D721Med (cell line): Measurements from ENCODE around the gene ARHGAP28.
A peak's percentile ranks its signal among the peaks of the same experiment; 100 is the strongest.
"Not testable (repeated sequence)": the region's sequence is repeated elsewhere in the genome, so short reads cannot be mapped to it uniquely, and the experiment has no call there.

Source experiments
- DNase-seq: peaks from one replicate; pipeline ENCODE4 v3.0.0; 2011; ENCODE audit warnings: low spot score; ENCODE audit not compliant: insufficient read length
- FAIRE-seq: peaks from 2 replicates; lab custom pipeline; 2011; peaks lifted over from hg19 to GRCh38; lab: Jason Lieb, UNC
- TF ChIP-seq, protein P1 (sequence below): IDR thresholded peaks from 2 replicates; pipeline ENCODE4 v1.5.1; 2012; ENCODE audit warnings: mild to moderate bottlenecking, control low read depth; ENCODE audit not compliant: insufficient read depth; ENCODE audit errors: missing control alignments

The ARHGAP28 gene

DNA sequence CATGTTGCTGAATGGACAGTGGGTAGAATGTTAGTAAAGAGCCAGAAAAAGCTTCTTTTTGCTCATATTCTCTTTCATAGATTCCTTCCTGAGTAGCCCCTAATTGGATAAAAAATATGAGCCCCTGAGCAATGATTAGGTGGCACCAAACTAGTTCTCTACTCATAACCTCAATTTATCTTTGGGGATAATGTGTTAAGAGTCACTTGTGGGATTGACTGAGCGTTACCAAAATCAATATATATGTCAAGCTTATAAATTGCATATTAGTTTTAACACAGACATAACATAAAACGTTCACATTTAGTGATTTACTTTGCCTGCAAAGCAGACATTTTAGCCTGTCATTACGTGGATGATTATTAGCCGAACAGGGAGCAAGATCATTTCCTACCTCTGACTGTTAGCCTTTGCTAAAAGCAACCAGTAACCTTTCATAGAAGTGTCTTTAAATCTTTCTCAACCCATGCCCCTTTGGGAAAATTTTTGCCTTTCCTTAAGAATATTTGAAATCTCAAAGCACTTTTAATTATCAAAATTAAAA, 85.4 kb downstream of the ARHGAP28 start:
- no peak for FAIRE-seq
- TF ChIP-seq, protein P1, sequence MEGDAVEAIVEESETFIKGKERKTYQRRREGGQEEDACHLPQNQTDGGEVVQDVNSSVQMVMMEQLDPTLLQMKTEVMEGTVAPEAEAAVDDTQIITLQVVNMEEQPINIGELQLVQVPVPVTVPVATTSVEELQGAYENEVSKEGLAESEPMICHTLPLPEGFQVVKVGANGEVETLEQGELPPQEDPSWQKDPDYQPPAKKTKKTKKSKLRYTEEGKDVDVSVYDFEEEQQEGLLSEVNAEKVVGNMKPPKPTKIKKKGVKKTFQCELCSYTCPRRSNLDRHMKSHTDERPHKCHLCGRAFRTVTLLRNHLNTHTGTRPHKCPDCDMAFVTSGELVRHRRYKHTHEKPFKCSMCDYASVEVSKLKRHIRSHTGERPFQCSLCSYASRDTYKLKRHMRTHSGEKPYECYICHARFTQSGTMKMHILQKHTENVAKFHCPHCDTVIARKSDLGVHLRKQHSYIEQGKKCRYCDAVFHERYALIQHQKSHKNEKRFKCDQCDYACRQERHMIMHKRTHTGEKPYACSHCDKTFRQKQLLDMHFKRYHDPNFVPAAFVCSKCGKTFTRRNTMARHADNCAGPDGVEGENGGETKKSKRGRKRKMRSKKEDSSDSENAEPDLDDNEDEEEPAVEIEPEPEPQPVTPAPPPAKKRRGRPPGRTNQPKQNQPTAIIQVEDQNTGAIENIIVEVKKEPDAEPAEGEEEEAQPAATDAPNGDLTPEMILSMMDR, result no peak

DNA sequence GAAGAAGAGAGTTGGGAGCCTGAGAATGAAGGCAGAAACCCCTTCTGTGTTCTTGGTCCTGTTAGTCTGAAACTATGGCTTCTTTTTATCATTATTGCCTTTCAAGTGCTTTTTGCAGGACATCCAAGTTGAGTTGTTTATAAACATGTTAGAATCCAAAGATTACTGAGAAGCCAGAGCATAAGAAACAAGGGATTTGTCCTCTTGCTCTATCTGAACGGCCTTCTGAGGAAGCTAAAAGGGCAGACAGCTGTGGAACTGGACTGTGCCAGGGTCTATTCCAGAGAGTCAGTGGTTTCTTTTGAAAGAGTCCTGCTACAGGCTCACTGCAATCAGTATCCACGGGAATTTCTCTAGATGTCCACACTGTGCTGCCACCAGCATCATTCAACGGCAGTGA, 86.6 kb downstream of the ARHGAP28 start:
- no peak for FAIRE-seq
- DNase-seq, result no peak
- TF ChIP-seq, protein P1, result no peak

More for the DNA sequence above, 85.4 kb downstream of the ARHGAP28 start:
- DNase-seq, result no peak

DNA sequence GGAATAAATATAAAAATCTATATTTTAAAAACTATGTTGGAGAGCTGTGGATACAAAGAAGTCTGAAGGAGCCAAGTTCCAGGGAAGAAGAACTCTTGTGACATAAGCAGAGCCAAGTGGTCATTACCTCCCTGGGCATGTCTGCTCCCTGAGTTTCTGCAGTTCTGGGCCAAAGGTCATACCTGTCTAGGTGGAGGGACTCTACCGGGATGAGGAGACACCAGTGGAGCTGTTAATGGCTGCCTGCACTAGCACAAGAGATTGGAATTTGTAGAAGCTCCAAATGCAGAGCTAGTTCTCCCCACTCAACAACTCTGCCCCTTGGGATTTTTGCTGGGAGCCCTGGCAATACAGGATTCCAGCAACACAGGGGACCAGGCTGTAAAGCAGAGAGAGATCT, 89.8 kb downstream of the ARHGAP28 start:
- TF ChIP-seq, protein P1, result no peak
- FAIRE-seq (no peak), DNase-seq (no peak)

DNA sequence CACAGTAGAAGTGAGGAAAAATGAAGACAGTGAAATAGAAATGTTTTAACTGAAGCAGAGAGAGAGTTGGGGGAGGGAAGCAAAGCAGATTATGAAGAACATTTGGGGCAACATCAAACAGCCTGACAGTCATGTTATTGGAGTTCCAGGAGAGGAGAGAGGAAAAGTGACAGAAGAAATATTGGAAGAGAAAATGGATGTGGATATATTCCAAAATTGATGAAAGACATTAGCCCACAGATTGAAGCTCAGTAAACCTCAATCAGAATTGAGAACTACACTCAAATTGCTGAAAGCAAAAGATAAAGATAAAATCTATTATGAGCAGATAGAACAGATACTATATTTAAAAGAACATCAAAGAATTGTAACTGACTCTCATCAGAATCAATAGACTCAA, 90.8 kb downstream of the ARHGAP28 start:
- FAIRE-seq (no peak), DNase-seq (no peak)
- TF ChIP-seq, protein P1, result no peak

DNA sequence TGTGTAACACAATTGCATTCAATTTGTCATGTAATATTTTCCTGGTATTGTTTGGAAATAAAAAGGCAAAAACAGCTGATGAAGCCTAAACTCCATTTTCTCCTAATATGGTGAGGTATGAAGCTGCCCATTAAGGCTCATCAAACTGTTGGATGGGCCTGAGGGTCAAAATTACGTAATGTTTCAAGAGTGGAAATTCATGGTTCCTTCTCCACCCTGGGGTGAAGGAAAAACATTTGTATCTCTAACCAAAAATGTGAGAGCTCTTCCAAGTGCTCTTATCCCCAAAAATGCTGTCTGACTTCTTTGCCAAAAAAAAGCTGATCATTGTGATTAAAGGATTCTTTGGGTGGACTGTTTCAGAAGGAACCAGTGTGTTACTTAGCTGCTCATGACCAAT, 91.8 kb downstream of the ARHGAP28 start:
- FAIRE-seq (no peak), DNase-seq (no peak)
- TF ChIP-seq, protein P1, result no peak

DNA sequence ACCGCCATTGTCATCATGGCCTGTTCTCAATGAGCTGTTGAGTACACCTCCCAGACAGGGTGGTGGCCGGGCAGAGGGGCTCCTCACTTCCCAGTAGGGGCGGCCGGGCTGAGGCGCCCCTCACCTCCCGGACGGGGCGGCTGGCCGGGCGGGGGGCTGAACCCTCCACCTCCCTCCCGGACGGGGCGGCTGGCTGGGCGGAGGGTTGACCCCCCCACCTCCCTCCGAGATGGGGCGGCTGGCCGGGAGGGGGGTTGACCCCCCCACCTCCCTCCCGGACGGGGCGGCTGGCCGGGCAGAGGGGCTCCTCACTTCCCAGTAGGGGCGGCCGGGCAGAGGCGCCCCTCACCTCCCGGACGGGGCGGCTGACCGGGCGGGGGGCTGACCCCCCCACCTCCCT, 97.6 kb downstream of the ARHGAP28 start:
- DNase-seq, FAIRE-seq: not testable (repeated sequence)

DNA sequence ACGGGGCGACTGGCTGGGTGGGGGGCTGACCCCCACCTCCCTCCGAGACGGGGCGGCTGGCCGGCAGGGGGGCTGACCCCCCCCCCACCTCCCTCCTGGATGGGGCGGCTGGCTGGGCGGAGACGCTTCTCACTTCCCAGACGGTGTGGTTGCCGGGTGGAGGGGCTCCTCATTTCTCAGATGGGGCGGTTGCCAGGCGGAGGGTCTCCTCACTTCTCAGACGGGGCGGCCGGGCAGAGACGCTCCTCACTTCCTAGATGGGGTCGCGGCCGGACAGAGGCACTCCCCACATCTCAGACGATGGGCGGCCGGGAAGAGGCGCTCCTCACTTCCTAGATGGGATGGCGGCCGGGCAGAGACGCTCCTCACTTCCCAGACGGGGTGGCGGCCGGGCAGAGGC, 98.0 kb downstream of the ARHGAP28 start:
- DNase-seq, FAIRE-seq: not testable (repeated sequence)

DNA sequence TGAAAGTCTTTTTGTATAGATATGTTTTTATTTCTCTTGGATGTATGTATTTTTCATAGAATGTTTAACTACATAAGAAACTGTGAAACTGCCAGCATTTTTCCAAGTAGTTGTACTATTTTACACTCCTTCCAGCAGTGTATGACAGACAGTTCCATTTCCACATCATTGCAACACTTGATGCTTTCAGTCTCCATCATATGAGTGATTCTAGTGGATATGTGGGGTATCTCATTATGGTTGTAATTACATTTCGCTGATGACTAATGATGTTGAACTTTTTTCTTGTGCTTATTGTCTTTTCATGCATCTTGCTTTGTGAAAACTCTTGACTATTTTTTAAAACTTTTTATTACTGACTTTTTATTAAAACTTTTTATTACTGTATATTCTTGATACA, 101.4 kb downstream of the ARHGAP28 start:
- FAIRE-seq (peak; percentile 68), DNase-seq (no peak)
- TF ChIP-seq, protein P1, result no peak
